ENCODE results near the gene THOC6. TPM values are rescaled to one million over a fixed set of nuclear protein-coding genes. Genes with fewer than 3 reads are reported as not detected.

Gene THOC6
- total and polyA plus RNA-seq, 2 donors (not counting 3 experiments of a cell fraction or from before 2014, with no cell fraction given) = 23.9 to 39.3 TPM

DNA sequence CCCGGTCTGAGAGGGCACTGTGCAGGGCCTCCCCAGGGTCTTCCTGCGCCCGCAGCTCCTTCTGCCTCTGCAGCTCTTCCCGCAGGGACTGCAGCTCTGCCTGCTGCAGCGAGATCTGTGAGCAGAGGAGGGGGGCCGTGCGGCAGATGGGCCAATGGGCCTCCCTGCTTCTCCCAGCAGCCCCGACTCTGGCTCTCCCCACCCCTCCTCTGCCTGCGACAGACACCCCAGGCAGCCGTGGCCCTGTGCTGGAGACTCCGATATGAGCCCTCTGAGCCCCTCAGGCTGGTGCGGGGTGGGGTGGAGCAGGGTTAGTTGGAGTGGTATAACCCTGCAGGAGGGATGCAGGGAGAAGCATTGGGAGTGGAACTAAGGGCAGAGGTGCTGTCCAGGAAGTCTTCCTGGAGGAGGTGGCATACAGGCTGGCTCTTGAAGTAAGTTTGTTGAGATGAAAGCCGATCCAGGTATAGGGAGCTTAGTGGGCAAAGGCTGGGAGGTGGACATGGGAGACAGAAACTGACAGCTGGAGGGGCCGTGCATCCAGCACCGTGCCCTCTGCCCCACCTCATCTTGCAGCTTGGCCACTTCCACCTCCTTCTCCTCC, 5.0 kb downstream of the THOC6 start:
- no peak overlapping the region for H3K27ac ChIP-seq (ENCODE audit: insufficient read depth, low read depth, low read length)
- H3K4me1 ChIP-seq (ENCODE audit: control insufficient read depth, extremely low read depth, insufficient read depth, low read length) = no peaks in the 10 kb centered on the region
- TF ChIP-seq POLR2A (IDR thresholded peaks at IDR 0.05; ENCODE audit: low read depth, low read length) (peak; percentile 27), EZH2 (IDR thresholded peaks at IDR 0.05; ENCODE audit: borderline replicate concordance, low read depth, low read length, severe bottlenecking) (no peak), MYC (IDR thresholded peaks at IDR 0.05; ENCODE audit: low read depth, low read length) (no peak)
- no peaks in the 10 kb centered on the region for H3K9me3 ChIP-seq (replicated peaks; ENCODE audit: control insufficient read depth, insufficient read depth, low read length)
- FAIRE-seq = no peak
- H4K20me1 ChIP-seq (replicated peaks; ENCODE audit: control insufficient read depth, extremely low read depth, insufficient read depth, low read length) = no peaks in the 10 kb centered on the region
- no peaks in the 10 kb centered on the region for H3K79me2 ChIP-seq (ENCODE audit: control insufficient read depth, insufficient read depth, low read length)
- H3K4me3 ChIP-seq (replicated peaks in 1 of 3; ENCODE audit: insufficient read depth in 1 of 3, low read depth in 1 of 3, low read length in 3 of 3) = no peak overlapping the region
- no peaks in the 10 kb centered on the region for H3K9me1 ChIP-seq (replicated peaks; ENCODE audit: control insufficient read depth, extremely low read depth, insufficient read depth, low read length)
- ChIA-PET CTCF (interaction anchor here (0.6 to 8.8 kb wide), 21 partner anchors 8 to 142 kb away, joined by 3 to 200 read pairs (median 8); partner anchors contain the start of genes CLDN6, HCFC1R1, MMP25 and PAQR4), POLR2A (interaction anchor here (0.6 to 1.1 kb wide), 4 partner anchors 9 to 106 kb away, joined by 3 to 6 read pairs (median 5); partner anchors contain the start of genes TNFRSF12A and ZNF213)
- dilution Hi-C loops (cut with MboI; ENCODE audit: extremely low pct_ligation_motif_present, low sequenced_read_pairs) (no loop called here), intact Hi-C loops (cut with micrococcal nuclease) (loop anchor here (1.0 kb wide), 1 partner anchor 26 kb away; no protein-coding TSS in a partner anchor)
- no peak overlapping the region for H3K9ac ChIP-seq (replicated peaks; ENCODE audit: extremely low read depth, insufficient read depth, low read length)
- no peak overlapping the region for H3K4me2 ChIP-seq (ENCODE audit: insufficient read depth, low read length)
- DNase-seq (ENCODE audit: low read depth, low spot score) = no peak
- BruUV-seq (replicated peaks) = no TSS peak
- no peak overlapping the region for H2AFZ ChIP-seq (ENCODE audit: low read depth, low read length)
- peaks cover 34 to 38% of the 10 kb centered on the region in 2 experiments for H3K27me3 ChIP-seq (ENCODE audit: control insufficient read depth in 2 of 2, insufficient read depth in 2 of 2, low read length in 2 of 2)
- peaks cover 0 to 9% of the 10 kb centered on the region in 2 experiments for H3K36me3 ChIP-seq (ENCODE audit: control insufficient read depth in 2 of 2, extremely low read depth in 1 of 2, insufficient read depth in 2 of 2, low read length in 2 of 2)

GRCh38 chr16:3029491-3030221, 5.8 kb downstream of the THOC6 start:
- TF ChIP-seq, protein P1, sequence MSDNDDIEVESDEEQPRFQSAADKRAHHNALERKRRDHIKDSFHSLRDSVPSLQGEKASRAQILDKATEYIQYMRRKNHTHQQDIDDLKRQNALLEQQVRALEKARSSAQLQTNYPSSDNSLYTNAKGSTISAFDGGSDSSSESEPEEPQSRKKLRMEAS (IDR thresholded peaks at IDR 0.05; ENCODE audit: insufficient read depth, insufficient read length) = no peak
- TF ChIP-seq, protein P2, sequence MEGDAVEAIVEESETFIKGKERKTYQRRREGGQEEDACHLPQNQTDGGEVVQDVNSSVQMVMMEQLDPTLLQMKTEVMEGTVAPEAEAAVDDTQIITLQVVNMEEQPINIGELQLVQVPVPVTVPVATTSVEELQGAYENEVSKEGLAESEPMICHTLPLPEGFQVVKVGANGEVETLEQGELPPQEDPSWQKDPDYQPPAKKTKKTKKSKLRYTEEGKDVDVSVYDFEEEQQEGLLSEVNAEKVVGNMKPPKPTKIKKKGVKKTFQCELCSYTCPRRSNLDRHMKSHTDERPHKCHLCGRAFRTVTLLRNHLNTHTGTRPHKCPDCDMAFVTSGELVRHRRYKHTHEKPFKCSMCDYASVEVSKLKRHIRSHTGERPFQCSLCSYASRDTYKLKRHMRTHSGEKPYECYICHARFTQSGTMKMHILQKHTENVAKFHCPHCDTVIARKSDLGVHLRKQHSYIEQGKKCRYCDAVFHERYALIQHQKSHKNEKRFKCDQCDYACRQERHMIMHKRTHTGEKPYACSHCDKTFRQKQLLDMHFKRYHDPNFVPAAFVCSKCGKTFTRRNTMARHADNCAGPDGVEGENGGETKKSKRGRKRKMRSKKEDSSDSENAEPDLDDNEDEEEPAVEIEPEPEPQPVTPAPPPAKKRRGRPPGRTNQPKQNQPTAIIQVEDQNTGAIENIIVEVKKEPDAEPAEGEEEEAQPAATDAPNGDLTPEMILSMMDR (IDR thresholded peaks at IDR 0.05; ENCODE audit: extremely low read depth in 1 of 2, insufficient read depth in 1 of 2, low read depth in 1 of 2, low read length in 2 of 2) = no peak
- peak; percentile 76 for TF ChIP-seq EZH2 (IDR thresholded peaks at IDR 0.05; ENCODE audit: borderline replicate concordance, low read depth, low read length, severe bottlenecking)
- TF ChIP-seq POLR2A (IDR thresholded peaks at IDR 0.05; ENCODE audit: low read depth, low read length) = no peak
- TF ChIP-seq JUN (IDR thresholded peaks at IDR 0.05; ENCODE audit: borderline replicate concordance, insufficient read depth, insufficient read length, low read depth) = no peak
- TF ChIP-seq FOS (IDR thresholded peaks at IDR 0.05; ENCODE audit: borderline replicate concordance, insufficient read depth, low read length) = no peak
- no peak for TF ChIP-seq GATA2 (IDR thresholded peaks at IDR 0.05; ENCODE audit: insufficient read depth, insufficient read length, low read depth, low read length)
- CTCF ChIA-PET = interaction anchor here (1.5 to 8.8 kb wide), 7 partner anchors 9 to 121 kb away, joined by 4 to 200 read pairs (median 57); partner anchors contain the start of genes HCFC1R1, MMP25, THOC6 and TNFRSF12A
- no peak for DNase-seq (ENCODE audit: low read depth, low spot score)
- POLR2A ChIA-PET = no interaction called here
- Histone ChIP-seq H3K27me3 (ENCODE audit: control insufficient read depth in 2 of 2, insufficient read depth in 2 of 2, low read length in 2 of 2) (peaks cover 36 to 41% of the 10 kb centered on the region in 2 experiments), H3K9me3 (replicated peaks; ENCODE audit: control insufficient read depth, insufficient read depth, low read length) (no peaks in the 10 kb centered on the region), H3K79me2 (ENCODE audit: control insufficient read depth, insufficient read depth, low read length) (no peaks in the 10 kb centered on the region), H2AFZ (ENCODE audit: low read depth, low read length) (no peak overlapping the region), H4K20me1 (replicated peaks; ENCODE audit: control insufficient read depth, extremely low read depth, insufficient read depth, low read length) (no peaks in the 10 kb centered on the region), H3K4me2 (ENCODE audit: insufficient read depth, low read length) (no peak overlapping the region), H3K9ac (replicated peaks; ENCODE audit: extremely low read depth, insufficient read depth, low read length) (no peak overlapping the region), H3K36me3 (ENCODE audit: control insufficient read depth in 2 of 2, extremely low read depth in 1 of 2, insufficient read depth in 2 of 2, low read length in 2 of 2) (peaks cover 0 to 9% of the 10 kb centered on the region in 2 experiments), H3K27ac (ENCODE audit: insufficient read depth, low read depth, low read length) (no peak overlapping the region), H3K4me1 (ENCODE audit: control insufficient read depth, extremely low read depth, insufficient read depth, low read length) (no peaks in the 10 kb centered on the region), H3K4me3 (replicated peaks in 1 of 3; ENCODE audit: insufficient read depth in 1 of 3, low read depth in 1 of 3, low read length in 3 of 3) (no peak overlapping the region), H3K9me1 (replicated peaks; ENCODE audit: control insufficient read depth, extremely low read depth, insufficient read depth, low read length) (no peaks in the 10 kb centered on the region)
- FAIRE-seq = peak; percentile 4
- no TSS peak for BruUV-seq (replicated peaks)
- dilution Hi-C loops (cut with MboI; ENCODE audit: extremely low pct_ligation_motif_present, low sequenced_read_pairs) (no loop called here), intact Hi-C loops (cut with micrococcal nuclease) (loop anchor here (2.0 kb wide), 1 partner anchor 29 kb away; no protein-coding TSS in a partner anchor)

Data from endothelial cell of umbilical vein (primary cell).